OCI-LY7 (cell line): ENCODE results near the gene SPRR1A. TPM values are rescaled to one million over a fixed set of nuclear protein-coding genes. Genes with fewer than 3 reads are reported as not detected.

ENCODE experiments used
- BruUV-seq: library from RNA; stranded (reverse); fragments of 400-500 nt; replicated peaks from 2 replicates; lab custom pipeline; 2021; lab: Mats Ljungman, UMichigan
- CTCF ChIA-PET: fragments of 300-600 bp; sonication (Branson Sonifier 250); formaldehyde crosslinking; loops from one replicate; lab custom pipeline; 2022; ENCODE audit warnings: antibody characterized with exemption; ENCODE audit not compliant: unreplicated experiment; lab: Charles Lee
- POLR2A ChIA-PET: fragments of 300-600 bp; sonication (Branson Sonifier 250); formaldehyde crosslinking; loops from one replicate; lab custom pipeline; 2022; ENCODE audit warnings: antibody characterized with exemption; lab: Charles Lee
- DNase-seq: peaks from one replicate; pipeline ENCODE4 v3.0.0-alpha.2; 2015; ENCODE audit warnings: low spot score
- H2AFZ ChIP-seq: fragments of 200-600 bp; sonication (generic), shearing (Covaris generic); 2 replicates; pipeline ENCODE4 v1.6.1; 2014; ENCODE audit warnings: mild to moderate bottlenecking, antibody characterized with exemption, low read length, moderate library complexity
- H3K27ac ChIP-seq: fragments of 200-600 bp; sonication (generic); 2 replicates; pipeline ENCODE4 v1.5.1; 2014; ENCODE audit warnings: mixed run types, low read depth, mild to moderate bottlenecking, moderate library complexity, low read length, inconsistent platforms; ENCODE audit not compliant: poor library complexity, severe bottlenecking
- H3K36me3 ChIP-seq: fragments of 200-600 bp; sonication (generic); 2 replicates; pipeline ENCODE4 v1.6.1; 2014; ENCODE audit warnings: mild to moderate bottlenecking, antibody characterized with exemption, low read length, moderate library complexity, mixed read lengths; ENCODE audit not compliant: insufficient read depth
- H3K4me1 ChIP-seq: fragments of 200-600 bp; sonication (generic); 2 replicates; pipeline ENCODE4 v1.5.1; 2014; ENCODE audit warnings: mild to moderate bottlenecking, low read length; ENCODE audit not compliant: insufficient read depth, poor library complexity, severe bottlenecking
- H3K4me2 ChIP-seq: fragments of 200-600 bp; sonication (generic); 2 replicates; pipeline ENCODE4 v1.6.1; 2014; ENCODE audit warnings: mild to moderate bottlenecking, low read length
- H3K4me3 ChIP-seq: fragments of 200-600 bp; sonication (generic); 2 replicates; pipeline ENCODE4 v1.5.1; 2014; ENCODE audit warnings: mild to moderate bottlenecking, low read depth, low read length; ENCODE audit not compliant: poor library complexity, severe bottlenecking
- H3K79me2 ChIP-seq: fragments of 200-600 bp; sonication (generic); 2 replicates; pipeline ENCODE4 v1.6.1; 2016; ENCODE audit warnings: low read depth, mild to moderate bottlenecking, low read length, moderate library complexity, mixed read lengths; ENCODE audit not compliant: insufficient read depth
- H3K9me2 ChIP-seq: fragments of 200-600 bp; sonication (generic); 2 replicates; pipeline ENCODE4 v1.6.1; 2016; ENCODE audit warnings: mild to moderate bottlenecking, low read length, mixed read lengths; ENCODE audit not compliant: insufficient read depth
- H3K9me3 ChIP-seq: fragments of 200-600 bp; sonication (generic); 2 replicates; pipeline ENCODE4 v1.6.1; 2014; ENCODE audit warnings: mild to moderate bottlenecking, mixed run types, low read length, mixed read lengths
- H4K20me1 ChIP-seq: fragments of 200-600 bp; sonication (generic); 2 replicates; pipeline ENCODE4 v1.6.1; 2014; ENCODE audit warnings: mild to moderate bottlenecking, antibody characterized with exemption, low read length, moderate library complexity, mixed read lengths; ENCODE audit not compliant: insufficient read depth
- EZH2phosphoT487 ChIP-seq: fragments of 200-600 bp; sonication (generic); IDR thresholded peaks from 2 replicates; pipeline ENCODE4 v1.6.1; 2018; ENCODE audit warnings: low read depth, borderline replicate concordance, mild to moderate bottlenecking, mixed run types, antibody characterized with exemption, low read length, moderate library complexity, mixed read lengths
- intact Hi-C: fragments of 100-400 bp; cut with micrococcal nuclease; formaldehyde crosslinking; loops from one replicate; pipeline ENCODE4 v1.10.0; 2022; ENCODE audit not compliant: unreplicated experiment
- total RNA-seq, 2 experiments: library from RNA; depleted of rRNA in 1 of 2; stranded (reverse); fragments of >200 nt in 1 of 2; shearing (Covaris generic) in 1 of 2; gene quantifications; 2 replicates each; pipeline ENCODE4 v1.2.3, GENCODE V29; 2014 to 2022
- TF ChIP-seq, protein P1 (sequence below): fragments of 200-600 bp; sonication (generic); conservative IDR thresholded peaks from 2 replicates; pipeline ENCODE4 v1.5.1; 2014; ENCODE audit warnings: mild to moderate bottlenecking, antibody characterized with exemption, low read length, moderate library complexity, mixed read lengths

SPRR1A gene
- total RNA-seq, 2 experiments from 2014 or later, result not detected

DNA sequence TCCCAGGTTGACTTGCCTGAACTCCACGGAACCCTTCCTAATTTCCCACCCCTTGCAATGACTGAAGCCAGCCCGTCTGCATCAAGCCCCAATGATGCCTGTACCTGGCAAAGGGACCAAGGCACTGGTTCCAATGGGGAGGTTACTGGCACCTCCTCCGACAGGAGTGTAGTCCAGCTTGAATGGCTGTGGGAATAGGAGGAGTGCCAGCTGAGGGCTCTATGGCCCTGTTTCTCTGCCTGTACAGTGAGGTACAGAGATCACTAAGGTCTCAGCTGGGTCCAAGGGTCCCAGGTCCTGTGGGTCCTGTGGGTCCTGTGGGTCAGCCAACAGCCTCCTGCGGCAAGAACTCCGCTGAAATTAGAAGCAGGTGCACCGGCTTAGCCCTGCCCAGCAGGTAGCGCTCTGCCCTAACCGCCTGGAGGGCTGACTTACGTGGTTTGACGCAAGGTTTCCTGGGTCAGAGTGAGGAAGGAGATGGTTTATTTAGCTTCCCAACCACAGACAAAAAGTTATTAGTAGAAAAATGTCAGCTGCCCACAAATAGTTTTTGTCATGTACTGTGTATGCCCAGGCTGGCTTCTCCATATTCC, 23.3 kb upstream of the SPRR1A start:
- Histone ChIP-seq H3K9me3 (no peaks in the 10 kb centered on the region), H3K9me2 (no peaks in the 10 kb centered on the region), H3K4me2 (no peak overlapping the region), H3K4me3 (no peak overlapping the region), H3K27ac (no peak overlapping the region), H3K36me3 (no peaks in the 10 kb centered on the region), H2AFZ (no peak overlapping the region), H3K79me2 (no peaks in the 10 kb centered on the region), H4K20me1 (no peaks in the 10 kb centered on the region), H3K4me1 (no peaks in the 10 kb centered on the region)
- ChIA-PET POLR2A (no interaction called here), CTCF (no interaction called here)
- no peak for TF ChIP-seq EZH2phosphoT487
- TF ChIP-seq, protein P1, sequence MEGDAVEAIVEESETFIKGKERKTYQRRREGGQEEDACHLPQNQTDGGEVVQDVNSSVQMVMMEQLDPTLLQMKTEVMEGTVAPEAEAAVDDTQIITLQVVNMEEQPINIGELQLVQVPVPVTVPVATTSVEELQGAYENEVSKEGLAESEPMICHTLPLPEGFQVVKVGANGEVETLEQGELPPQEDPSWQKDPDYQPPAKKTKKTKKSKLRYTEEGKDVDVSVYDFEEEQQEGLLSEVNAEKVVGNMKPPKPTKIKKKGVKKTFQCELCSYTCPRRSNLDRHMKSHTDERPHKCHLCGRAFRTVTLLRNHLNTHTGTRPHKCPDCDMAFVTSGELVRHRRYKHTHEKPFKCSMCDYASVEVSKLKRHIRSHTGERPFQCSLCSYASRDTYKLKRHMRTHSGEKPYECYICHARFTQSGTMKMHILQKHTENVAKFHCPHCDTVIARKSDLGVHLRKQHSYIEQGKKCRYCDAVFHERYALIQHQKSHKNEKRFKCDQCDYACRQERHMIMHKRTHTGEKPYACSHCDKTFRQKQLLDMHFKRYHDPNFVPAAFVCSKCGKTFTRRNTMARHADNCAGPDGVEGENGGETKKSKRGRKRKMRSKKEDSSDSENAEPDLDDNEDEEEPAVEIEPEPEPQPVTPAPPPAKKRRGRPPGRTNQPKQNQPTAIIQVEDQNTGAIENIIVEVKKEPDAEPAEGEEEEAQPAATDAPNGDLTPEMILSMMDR, result no peak
- DNase-seq, result no peak
- intact Hi-C loops, result no loop called here
- BruUV-seq, result no TSS peak

DNA sequence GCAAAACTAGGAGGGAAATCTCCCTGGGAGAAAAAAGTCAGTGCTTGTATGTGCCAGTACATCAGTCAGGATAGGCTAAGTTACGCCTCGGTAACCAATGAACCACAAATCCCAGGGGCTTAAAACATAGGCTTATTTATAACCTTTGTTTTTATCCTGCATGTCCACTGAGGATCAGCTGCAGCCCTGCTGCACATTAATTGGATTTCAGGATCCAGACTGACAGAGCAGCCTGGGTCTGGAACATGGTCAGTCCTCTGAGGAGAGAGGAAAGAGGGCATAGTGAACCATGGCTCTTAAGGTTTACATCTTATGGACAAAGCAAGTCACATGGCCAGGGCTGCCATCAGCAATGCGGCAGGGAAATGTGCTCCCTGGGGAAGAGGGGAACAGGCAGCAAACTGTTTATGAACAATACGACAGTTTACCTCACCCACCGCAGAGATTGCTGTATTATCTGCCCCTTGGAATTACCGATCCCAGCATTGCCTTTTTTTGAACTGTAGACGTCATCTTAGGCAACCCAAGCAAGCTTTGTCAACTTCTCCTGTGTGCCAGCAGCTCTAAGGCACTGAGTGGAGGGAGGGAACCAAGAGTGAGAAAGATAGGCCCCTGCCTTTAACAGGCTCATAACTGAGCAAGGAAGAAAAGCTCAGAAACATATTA, 22.5 kb upstream of the SPRR1A start:
- ChIA-PET CTCF (interaction anchor here (1.1 kb wide), 1 partner anchor 178 kb away, joined by 3 read pairs; no protein-coding TSS in a partner anchor), POLR2A (interaction anchor here (0.8 to 1.0 kb wide), 2 partner anchors 19 to 189 kb away, joined by 3 to 5 read pairs; partner anchors contain the start of gene SPRR2G)
- no peaks in the 10 kb centered on the region for H3K79me2 ChIP-seq
- no peak overlapping the region for H3K4me3 ChIP-seq
- no peak overlapping the region for H3K4me2 ChIP-seq
- no peaks in the 10 kb centered on the region for H3K4me1 ChIP-seq
- TF ChIP-seq, protein P1, result no peak
- TF ChIP-seq EZH2phosphoT487, result no peak
- BruUV-seq, result no TSS peak
- H3K36me3 ChIP-seq, result no peaks in the 10 kb centered on the region
- no peak for DNase-seq
- no peak overlapping the region for H3K27ac ChIP-seq
- intact Hi-C loops, result no loop called here
- no peaks in the 10 kb centered on the region for H4K20me1 ChIP-seq
- no peaks in the 10 kb centered on the region for H3K9me3 ChIP-seq
- no peaks in the 10 kb centered on the region for H3K9me2 ChIP-seq
- no peak overlapping the region for H2AFZ ChIP-seq

DNA sequence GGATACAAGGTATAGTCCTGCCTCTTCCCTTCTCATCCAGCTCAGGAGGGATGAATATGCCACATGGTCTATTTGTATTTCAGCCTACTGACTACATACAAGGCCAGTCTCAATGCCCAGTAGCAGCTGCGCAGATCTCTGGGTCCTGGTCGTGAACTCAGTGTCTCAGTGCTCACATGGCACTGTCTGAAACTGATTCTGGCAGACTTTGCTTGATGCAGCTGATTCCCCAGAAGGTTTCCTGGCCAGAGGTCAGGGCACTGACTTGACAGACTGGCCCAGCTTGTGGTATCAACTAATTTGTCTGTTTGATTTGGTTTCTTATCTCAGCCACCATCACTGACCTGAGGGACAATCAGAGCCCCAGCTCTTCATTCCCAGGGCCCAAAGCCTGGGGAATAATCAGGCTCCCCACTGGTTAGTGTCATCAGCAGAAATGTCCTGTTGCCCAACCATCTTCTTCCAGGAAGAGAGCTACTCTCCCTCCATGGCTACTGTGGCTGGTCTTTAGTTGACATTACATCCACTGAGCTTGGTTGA, 20.9 kb upstream of the SPRR1A start:
- ChIA-PET POLR2A (no interaction called here), CTCF (no interaction called here)
- no peak overlapping the region for H3K4me3 ChIP-seq
- TF ChIP-seq EZH2phosphoT487, result no peak
- TF ChIP-seq, protein P1, result no peak
- H3K4me1 ChIP-seq, result no peaks in the 10 kb centered on the region
- no TSS peak for BruUV-seq
- DNase-seq, result no peak
- no peaks in the 10 kb centered on the region for H4K20me1 ChIP-seq
- no peak overlapping the region for H2AFZ ChIP-seq
- no peaks in the 10 kb centered on the region for H3K79me2 ChIP-seq
- H3K27ac ChIP-seq, result no peak overlapping the region
- H3K9me2 ChIP-seq, result no peaks in the 10 kb centered on the region
- no peak overlapping the region for H3K4me2 ChIP-seq
- intact Hi-C loops, result no loop called here
- no peaks in the 10 kb centered on the region for H3K36me3 ChIP-seq
- H3K9me3 ChIP-seq, result no peaks in the 10 kb centered on the region
